ENCODE measurements around the gene HMX2.

The HMX2 gene

GRCh38 chr10:123143825-123144168 is 4.1 kb upstream of the HMX2 start:
- TF ChIP-seq CTCF (conservative IDR thresholded peaks at IDR 0.05): no peak
- TF ChIP-seq ZFX (IDR thresholded peaks at IDR 0.05): no peak
- no peak overlapping the region for H3K27ac ChIP-seq

GRCh38 chr10:123144697-123145541 is 3.0 kb upstream of the HMX2 start:
- TF ChIP-seq ZFX (IDR thresholded peaks at IDR 0.05) (no peak), CTCF (conservative IDR thresholded peaks at IDR 0.05) (peak; percentile 54)
- H3K27ac ChIP-seq: no peak overlapping the region

GRCh38 chr10:123145542-123146012 is 2.4 kb upstream of the HMX2 start:
- TF ChIP-seq CTCF (conservative IDR thresholded peaks at IDR 0.05): no peak
- TF ChIP-seq ZFX (IDR thresholded peaks at IDR 0.05): no peak
- H3K27ac ChIP-seq: no peak overlapping the region

- no peak for TF ChIP-seq ZFX (IDR thresholded peaks at IDR 0.05)
- no peak for TF ChIP-seq CTCF (conservative IDR thresholded peaks at IDR 0.05)
- H3K27ac ChIP-seq: no peak overlapping the region
These were observed 1.7 kb upstream of the HMX2 start for GRCh38 chr10:123146013-123146893.

GRCh38 chr10:123146894-123147634 is 872 bp upstream of the HMX2 start:
- no peak overlapping the region for H3K27ac ChIP-seq
- TF ChIP-seq CTCF (conservative IDR thresholded peaks at IDR 0.05) (no peak), ZFX (IDR thresholded peaks at IDR 0.05) (no peak)

- no peak overlapping the region for H3K27ac ChIP-seq
- no peak for TF ChIP-seq CTCF (conservative IDR thresholded peaks at IDR 0.05)
- no peak for TF ChIP-seq ZFX (IDR thresholded peaks at IDR 0.05)
These were observed 652 bp downstream of the HMX2 start for GRCh38 chr10:123148414-123149161.

Data from C4-2B (cell line).